Motor neuron (in vitro differentiated cells): ENCODE measurements around the gene PARD3. TPM values are rescaled to one million over a fixed set of nuclear protein-coding genes. Genes with fewer than 3 reads are reported as not detected.

Experiments
- ATAC-seq, 8 experiments: fragments of 200-7000 bp; cut with Tn5 transposase; replicated peaks in 6 of 8; 2 replicates each; pipeline ENCODE4 v1.8.0; 2021; ENCODE audit warnings: mild to moderate bottlenecking in 8 of 8, moderate library complexity in 8 of 8
- H3K27ac ChIP-seq, 2 donors: fragments of 250-450 bp; sonication (Bioruptor Pico); 2 replicates each; pipeline ENCODE4 v1.9.0; 2021; ENCODE audit warnings: antibody characterized with exemption in 2 of 2, mild to moderate bottlenecking in 2 of 2, moderate library complexity in 1 of 2
- H3K4me1 ChIP-seq, 2 donors: fragments of 250-450 bp; sonication (Bioruptor Pico); replicated peaks in 1 of 2; 2 replicates each; pipeline ENCODE4 v1.6.1; 2021; ENCODE audit warnings: antibody characterized with exemption in 2 of 2, mild to moderate bottlenecking in 2 of 2, moderate library complexity in 1 of 2
- H3K4me3 ChIP-seq, 5 donors: fragments of 250-450 bp; sonication (Bioruptor Pico); 2 replicates each; pipeline ENCODE4 v1.9.0; 2021; ENCODE audit warnings: antibody characterized with exemption in 5 of 5, mild to moderate bottlenecking in 5 of 5, moderate library complexity in 4 of 5
- WGBS, 10 experiments: fragments of 450-650 bp; shearing (Covaris generic); methylation state at CpG; one replicate each; pipeline ENCODE4 v1.0.0; 2022; 5-methylcytosine and 5-hydroxymethylcytosine counted together
- in situ Hi-C, 9 experiments: fragments of 400-800 bp; cut with MboI; loops; one replicate each; pipeline ENCODE4 v1.15.0; 2021; ENCODE audit warnings: low sequenced_read_pairs in 9 of 9, low pct_unique_long_range_greater_than_20kb in 2 of 9; ENCODE audit not compliant: unreplicated experiment in 9 of 9
- total RNA-seq, 8 experiments: library from RNA; unstranded; fragments of 300-600 nt; gene quantifications; 2 replicates each; pipeline versions ENCODE4 v1.2.3 to v1.2.4, GENCODE V29; 2022

PARD3 gene
- total RNA-seq, 8 experiments from 2014 or later, result 21.5 to 154 (median 34.0) TPM

GRCh38 chr10:34737772-34738169 lies 77.3 kb downstream of the PARD3 start:
- H3K4me1 ChIP-seq, result peaks cover 10 to 11% of the 10 kb centered on the region in 2 donors
- no peak overlapping the region for H3K4me3 ChIP-seq
- no peak for ATAC-seq
- 83 to 100% (median 98%) methylated on average over 1 to 6 of the region's 7 CpGs; no CpG with 5 or more reads in 1 of the 10 experiments for WGBS, 10 experiments
- in situ Hi-C loops, result no loop called here
- H3K27ac ChIP-seq, result no peak overlapping the region

GRCh38 chr10:34736976-34737771 lies 77.9 kb downstream of the PARD3 start:
- ATAC-seq, result no peak
- peaks cover 10 to 12% of the 10 kb centered on the region in 2 donors for H3K4me1 ChIP-seq
- no peak overlapping the region for H3K27ac ChIP-seq
- in situ Hi-C loops, result no loop called here
- WGBS, 10 experiments, result 40 to 100% (median 83%) methylated on average over 1 to 8 of the region's 12 CpGs
- no peak overlapping the region for H3K4me3 ChIP-seq

GRCh38 chr10:34734918-34735317 lies 80.2 kb downstream of the PARD3 start:
- no peak overlapping the region for H3K4me3 ChIP-seq
- peaks cover 6 to 14% of the 10 kb centered on the region in 2 donors for H3K4me1 ChIP-seq
- in situ Hi-C loops, result no loop called here
- WGBS, 10 experiments, result 72 to 100% (median 94%) methylated on average over 2 to 3 of the region's 3 CpGs
- H3K27ac ChIP-seq, result no peak overlapping the region
- ATAC-seq, result no peak

DNA sequence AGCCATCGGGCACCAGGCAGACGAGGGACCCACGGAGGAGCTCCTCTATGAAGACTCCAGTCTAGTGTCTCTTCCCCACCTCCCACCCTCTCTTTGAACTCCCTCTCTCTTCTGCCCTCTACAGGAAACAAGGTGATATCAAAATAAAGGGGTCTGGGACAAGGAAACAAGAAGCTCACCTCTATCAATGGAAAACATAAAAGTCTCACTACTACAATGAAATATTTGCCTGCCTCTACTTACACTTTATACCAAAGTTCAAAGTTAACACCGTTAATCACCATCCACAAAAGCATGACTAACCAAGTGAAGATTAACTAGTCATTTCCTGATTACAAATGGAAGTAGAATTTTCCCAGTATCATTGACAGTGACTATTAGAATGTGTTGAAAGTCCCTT lies 82.2 kb downstream of the PARD3 start:
- Histone ChIP-seq H3K4me1 (peaks cover 9 to 11% of the 10 kb centered on the region in 2 donors), H3K4me3 (no peak overlapping the region), H3K27ac (no peak overlapping the region)
- peak in 1 of 8 experiments; percentile 53 for ATAC-seq
- 0 to 100% (median 73%) methylated on average over 1 to 2 of the region's 4 CpGs; no CpG with 5 or more reads in 4 of the 10 experiments for WGBS, 10 experiments
- in situ Hi-C loops, result no loop called here

DNA sequence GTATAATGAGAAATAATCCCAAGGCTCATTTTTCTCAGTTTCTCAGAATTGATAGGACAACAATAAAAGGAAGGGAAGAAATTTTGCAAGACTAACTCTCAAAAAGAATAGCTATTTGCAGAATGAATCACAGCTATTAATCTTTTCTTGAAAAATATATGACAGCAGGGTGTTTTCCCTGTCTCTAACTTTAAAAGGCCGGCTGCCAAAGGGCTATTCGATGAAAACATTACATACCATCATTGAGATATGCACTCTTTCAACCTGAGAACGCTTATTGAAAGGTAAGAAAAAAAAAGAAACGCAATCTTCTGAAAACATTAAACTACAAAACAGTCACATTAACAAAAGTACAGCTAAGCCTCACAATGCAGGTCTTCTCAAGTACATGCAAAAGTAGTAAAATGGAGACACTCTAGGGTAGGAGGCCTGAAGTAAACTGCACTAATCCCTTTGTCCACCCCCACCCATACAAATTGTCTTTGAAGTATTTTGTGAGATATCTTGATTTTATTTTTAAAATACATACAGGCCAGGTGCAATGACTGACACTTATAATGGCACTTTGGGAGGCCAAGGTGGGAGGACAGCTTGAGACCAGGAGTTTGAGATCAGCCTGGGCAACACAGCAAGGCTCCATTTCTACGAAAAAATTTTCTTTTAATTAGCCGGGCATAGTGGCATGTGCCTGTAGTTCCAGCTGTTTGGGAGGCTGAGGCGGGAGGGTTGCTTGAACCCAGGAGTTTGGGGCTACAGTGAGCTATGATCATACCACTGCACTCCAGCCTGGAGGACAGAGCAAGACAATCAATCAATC lies 83.0 kb downstream of the PARD3 start:
- peak in 4 of 8 experiments; percentile 16 to 63 (median 46) for ATAC-seq
- in situ Hi-C loops, result no loop called here
- 30 to 81% (median 66%) methylated on average over 3 to 7 of the region's 7 CpGs for WGBS, 10 experiments
- Histone ChIP-seq H3K27ac (no peak overlapping the region), H3K4me3 (no peak overlapping the region), H3K4me1 (peaks cover 13 to 14% of the 10 kb centered on the region in 2 donors)

- H3K4me3 ChIP-seq, result no peak overlapping the region
- 88 to 100% (median 100%) methylated on average over 1 to 2 of the region's 2 CpGs for WGBS, 10 experiments
- peaks cover 13 to 14% of the 10 kb centered on the region in 2 donors for H3K4me1 ChIP-seq
- no peak overlapping the region for H3K27ac ChIP-seq
- no peak for ATAC-seq
- in situ Hi-C loops, result no loop called here
These were observed 83.9 kb downstream of the PARD3 start for GRCh38 chr10:34731213-34731612.

GRCh38 chr10:34730726-34731125 lies 84.4 kb downstream of the PARD3 start:
- peaks cover 13 to 14% of the 10 kb centered on the region in 2 donors for H3K4me1 ChIP-seq
- no peak overlapping the region for H3K27ac ChIP-seq
- no peak for ATAC-seq
- no peak overlapping the region for H3K4me3 ChIP-seq
- in situ Hi-C loops, result no loop called here
- 52 to 97% (median 89%) methylated on average over 1 to 7 of the region's 7 CpGs for WGBS, 10 experiments

DNA sequence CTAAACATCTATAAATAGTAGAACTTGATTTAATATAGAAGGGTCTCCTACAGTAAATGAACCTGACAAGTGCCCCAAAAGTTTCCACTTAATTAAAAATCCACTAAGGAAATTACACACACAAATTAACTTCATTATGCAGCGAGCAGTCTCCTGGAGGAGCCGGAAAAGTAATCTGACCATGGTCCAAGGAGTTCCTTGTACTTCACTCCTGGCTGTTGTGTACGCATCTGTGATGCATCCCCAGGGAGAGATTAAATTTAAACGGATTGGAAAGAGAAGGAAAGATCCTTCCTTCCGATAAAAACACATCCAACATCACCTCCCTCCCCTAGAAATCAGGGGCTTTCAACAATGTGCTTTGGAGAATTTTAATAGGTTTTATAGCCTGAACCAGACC lies 85.5 kb downstream of the PARD3 start:
- ATAC-seq, result no peak
- no peak overlapping the region for H3K27ac ChIP-seq
- in situ Hi-C loops, result no loop called here
- 47 to 100% (median 73%) methylated on average over 1 to 5 of the region's 5 CpGs for WGBS, 10 experiments
- no peak overlapping the region for H3K4me3 ChIP-seq
- H3K4me1 ChIP-seq, result peaks cover 13 to 14% of the 10 kb centered on the region in 2 donors

DNA sequence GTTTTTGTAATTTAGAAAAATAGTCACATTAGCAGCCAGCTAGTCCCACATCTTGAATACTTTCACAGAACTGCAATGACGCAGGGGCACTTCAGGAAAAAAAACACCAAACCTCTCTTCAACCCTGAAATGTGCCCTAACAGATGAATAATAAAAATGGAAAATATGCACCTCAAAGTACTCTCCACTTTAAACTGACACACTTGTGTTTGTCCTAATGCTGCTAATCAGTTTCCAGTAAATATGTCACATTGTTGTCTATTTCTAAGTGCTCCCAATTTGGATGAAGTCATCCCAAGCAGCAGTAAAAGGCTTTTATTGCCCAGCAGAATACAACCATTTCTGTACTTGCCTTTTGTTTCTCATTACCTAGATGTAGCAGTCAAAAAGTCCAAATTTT lies 86.7 kb downstream of the PARD3 start:
- Histone ChIP-seq H3K4me3 (no peak overlapping the region), H3K4me1 (peaks cover 13 to 20% of the 10 kb centered on the region in 2 donors), H3K27ac (no peak overlapping the region)
- ATAC-seq, result peak in 2 of 8 experiments; percentile 21 to 43
- 60 to 100% (median 83%) methylated on average over 1 of the region's 1 CpG; no CpG with 5 or more reads in 4 of the 10 experiments for WGBS, 10 experiments
- in situ Hi-C loops, result no loop called here

GRCh38 chr10:34727595-34728033 lies 87.5 kb downstream of the PARD3 start:
- 46 to 100% (median 100%) methylated on average over 1 to 6 of the region's 9 CpGs; no CpG with 5 or more reads in 1 of the 10 experiments for WGBS, 10 experiments
- Histone ChIP-seq H3K27ac (no peak overlapping the region), H3K4me1 (peaks cover 13 to 20% of the 10 kb centered on the region in 2 donors), H3K4me3 (no peak overlapping the region)
- in situ Hi-C loops, result no loop called here
- ATAC-seq, result no peak

DNA sequence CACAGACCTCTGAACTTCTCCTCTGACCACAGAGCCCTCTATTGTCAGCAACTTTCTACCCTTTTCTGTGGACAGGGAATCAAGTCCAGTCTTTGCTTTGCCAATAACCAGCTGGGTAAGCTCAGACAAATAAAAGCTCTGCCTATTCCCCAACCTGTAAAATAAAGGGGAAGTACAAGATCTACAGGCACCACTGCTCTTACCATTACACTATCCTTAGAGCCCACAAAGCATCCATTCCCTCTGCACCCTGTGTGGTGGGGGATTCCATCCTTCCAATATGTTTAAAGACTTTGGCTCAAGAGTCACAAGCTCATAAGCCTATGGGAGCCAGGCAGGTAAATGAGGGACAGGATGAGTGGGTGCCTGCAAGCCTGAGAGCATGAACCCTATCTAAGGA lies 88.2 kb downstream of the PARD3 start:
- Histone ChIP-seq H3K27ac (no peak overlapping the region), H3K4me3 (no peak overlapping the region), H3K4me1 (peaks cover 8 to 20% of the 10 kb centered on the region in 2 donors)
- no peak for ATAC-seq
- in situ Hi-C loops, result no loop called here

GRCh38 chr10:34723750-34724149 lies 91.3 kb downstream of the PARD3 start:
- Histone ChIP-seq H3K27ac (no peak overlapping the region), H3K4me3 (no peak overlapping the region), H3K4me1 (peaks cover 5 to 15% of the 10 kb centered on the region in 2 donors)
- 0 to 79% (median 42%) methylated on average over 2 to 10 of the region's 10 CpGs for WGBS, 10 experiments
- in situ Hi-C loops, result loop anchor here in 1 of 9 experiments (25.0 kb wide), 1 partner anchor 239 kb away; no protein-coding TSS in a partner anchor
- ATAC-seq, result peak; percentile 73 to 97 (median 78)

DNA sequence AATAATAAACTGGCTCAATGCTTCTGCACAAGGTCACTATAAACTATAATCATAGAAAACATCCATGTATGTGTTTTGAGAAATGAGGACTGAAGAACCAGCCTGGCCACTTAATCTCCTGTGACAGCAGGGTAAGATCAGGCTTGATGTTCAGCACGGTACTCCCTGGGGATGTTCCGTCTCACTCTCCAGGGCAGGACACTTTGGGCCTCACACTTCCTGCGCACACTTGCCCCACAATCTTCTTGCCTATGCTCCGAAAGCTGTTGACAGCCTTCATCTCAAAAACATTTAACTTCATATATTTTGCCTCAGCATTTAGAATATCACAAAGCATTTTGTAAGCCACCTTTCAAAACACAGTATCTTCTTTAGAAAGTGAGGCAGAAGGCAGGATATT lies 92.7 kb downstream of the PARD3 start:
- in situ Hi-C loops, result loop anchor here in 1 of 9 experiments (25.0 kb wide), 1 partner anchor 240 kb away; no protein-coding TSS in a partner anchor

More for the DNA sequence above, 92.7 kb downstream of the PARD3 start:
- H3K4me3 ChIP-seq, result no peak overlapping the region
- WGBS, 10 experiments, result 89 to 100% (median 100%) methylated on average over 1 to 4 of the region's 4 CpGs; no CpG with 5 or more reads in 3 of the 10 experiments
- H3K4me1 ChIP-seq, result peaks cover 1 to 7% of the 10 kb centered on the region in 2 donors
- ATAC-seq, result peak in 1 of 8 experiments; percentile 34
- H3K27ac ChIP-seq, result no peak overlapping the region
